Measurements from ENCODE around the gene VKORC1L1.
"Not testable (repeated sequence)": the region's sequence is repeated elsewhere in the genome, so short reads cannot be mapped to it uniquely, and the experiment has no call there.

VKORC1L1 gene

DNA sequence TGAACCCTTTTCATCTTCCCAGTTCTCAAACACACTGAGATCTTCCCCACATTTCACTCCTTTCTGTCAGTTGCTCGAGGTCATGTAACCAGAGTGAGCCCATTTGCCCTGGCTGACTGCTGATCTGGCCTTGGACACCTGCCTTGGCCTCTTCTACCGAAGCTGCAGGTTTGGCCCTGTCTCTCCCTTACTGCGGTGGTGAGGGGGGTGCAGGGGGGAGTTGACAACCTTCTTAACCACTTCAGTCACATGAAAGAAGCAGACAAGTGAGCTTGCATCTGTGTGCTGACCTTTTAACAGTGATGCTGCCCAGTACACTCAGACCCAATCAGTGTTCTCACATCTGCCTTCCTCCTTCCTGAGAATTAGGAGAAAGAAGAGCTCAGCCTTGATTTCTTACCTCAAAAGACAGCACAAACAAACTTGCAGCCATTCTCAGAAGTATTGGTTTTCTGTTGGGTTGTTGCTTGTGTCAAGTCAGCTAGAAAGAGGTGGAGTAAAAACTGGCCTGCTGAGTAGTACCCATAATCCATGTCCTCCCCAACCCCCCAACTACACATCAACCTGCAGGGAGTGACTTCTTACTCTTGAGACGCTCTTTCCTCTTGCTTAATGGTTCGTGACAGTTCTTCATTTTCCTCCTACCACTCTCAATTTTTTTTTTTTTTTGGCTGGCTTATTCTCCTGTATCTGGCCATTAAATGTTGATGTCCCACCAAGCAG, 15.7 kb downstream of the VKORC1L1 start:
- not testable (repeated sequence) for DNase-seq

DNA sequence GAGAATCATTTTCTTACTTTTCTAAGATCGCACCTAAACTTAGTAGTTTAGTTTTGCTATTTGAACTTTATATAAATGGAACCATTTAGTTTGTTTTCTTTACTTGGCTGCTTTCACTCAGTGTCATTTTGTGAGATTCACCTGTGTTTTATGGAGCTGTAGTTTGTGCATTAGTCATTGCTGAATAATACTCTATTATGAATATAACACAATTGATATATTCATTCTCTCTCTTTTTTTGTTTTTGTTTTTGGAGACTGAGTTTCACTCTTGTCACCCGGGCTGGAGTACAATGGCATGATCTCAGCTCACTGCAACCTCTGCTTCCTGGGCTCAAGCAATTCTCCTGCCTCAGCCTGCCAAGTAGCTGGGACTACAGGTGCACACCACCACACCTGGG, 16.8 kb downstream of the VKORC1L1 start:
- not testable (repeated sequence) for DNase-seq

DNA sequence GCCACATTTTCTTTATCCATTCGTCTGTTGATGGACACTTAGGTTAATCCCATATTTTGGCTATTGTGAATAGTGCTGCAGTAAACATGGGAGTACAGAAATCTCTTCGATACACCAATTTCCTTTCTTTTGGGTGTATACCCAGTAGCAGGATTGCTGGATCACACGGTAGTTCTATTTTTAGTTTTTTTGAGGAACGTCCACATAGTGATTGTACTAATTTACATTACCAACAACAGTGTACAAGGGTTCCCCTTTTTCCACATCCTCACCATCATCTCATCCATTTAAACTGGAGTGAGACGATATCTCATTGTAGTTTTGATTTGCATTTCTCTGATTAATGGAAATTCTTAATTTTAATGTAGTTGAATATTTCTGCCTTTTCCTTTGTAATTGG, 19.3 kb downstream of the VKORC1L1 start:
- no peak for DNase-seq

DNA sequence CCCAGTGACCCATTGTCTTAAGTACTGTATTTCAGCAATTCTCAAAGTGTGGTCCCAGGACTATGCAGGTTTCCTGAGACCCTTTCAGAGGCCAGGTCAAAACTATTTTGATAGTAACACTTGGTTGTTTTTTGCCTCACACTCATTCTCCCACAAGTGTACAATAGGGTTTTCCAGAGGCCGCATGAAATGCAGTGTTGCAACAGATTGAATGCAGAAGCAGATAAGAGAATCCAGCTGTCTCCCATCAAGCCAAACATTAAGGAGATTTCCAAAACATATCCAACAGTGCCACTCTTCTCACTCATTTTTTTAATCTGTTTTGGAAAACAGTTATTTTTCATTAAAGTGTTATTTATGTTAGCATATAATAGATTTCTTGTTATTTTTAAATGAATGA, 20.0 kb downstream of the VKORC1L1 start:
- DNase-seq: no peak

DNA sequence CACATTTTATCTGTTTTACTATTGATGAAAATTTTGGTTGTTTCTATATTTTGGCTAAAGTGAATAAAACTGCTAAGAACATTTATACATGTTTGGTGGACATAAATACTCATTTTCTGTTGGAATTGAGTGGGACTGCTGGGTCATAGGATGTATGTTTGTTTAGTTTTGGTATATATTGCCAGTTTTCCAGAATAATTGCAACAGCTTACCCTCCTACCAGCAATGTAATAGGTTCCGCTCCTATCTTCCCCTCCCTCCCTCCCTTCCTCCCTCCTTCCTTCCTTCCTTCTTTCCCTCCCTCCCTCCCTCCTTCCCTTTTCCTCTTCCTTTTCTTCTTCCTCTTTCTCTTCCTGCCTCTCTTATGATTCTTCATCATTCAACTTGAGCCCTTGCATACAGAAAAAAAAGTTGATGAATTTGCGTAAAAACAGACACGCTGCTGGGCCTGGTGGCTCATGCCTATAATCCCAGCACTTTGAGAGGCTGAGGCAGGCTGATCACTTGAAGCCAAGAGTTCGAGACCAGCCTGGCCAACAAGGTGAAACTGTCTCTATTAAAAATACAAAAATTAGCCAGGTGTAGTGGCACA, 23.5 kb downstream of the VKORC1L1 start:
- no peak for DNase-seq

DNA sequence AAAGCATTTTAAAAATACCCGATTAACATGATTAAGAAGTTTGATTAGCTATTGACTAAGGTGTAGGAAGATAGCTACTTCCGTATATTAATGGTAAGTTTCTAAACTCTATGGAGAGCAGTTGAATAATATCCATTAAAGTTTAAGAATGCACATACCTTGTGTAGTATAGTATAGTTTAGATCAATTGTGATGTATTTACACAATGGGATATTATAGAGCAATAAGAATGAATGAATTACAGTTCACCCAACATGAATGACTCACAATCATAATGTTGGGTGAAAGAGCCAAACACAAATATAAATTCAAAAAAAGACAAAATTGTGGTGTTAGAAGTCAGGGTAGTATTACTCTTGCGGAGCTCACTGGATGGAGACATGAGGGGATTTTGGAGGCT, 24.4 kb downstream of the VKORC1L1 start:
- not testable (repeated sequence) for DNase-seq

DNA sequence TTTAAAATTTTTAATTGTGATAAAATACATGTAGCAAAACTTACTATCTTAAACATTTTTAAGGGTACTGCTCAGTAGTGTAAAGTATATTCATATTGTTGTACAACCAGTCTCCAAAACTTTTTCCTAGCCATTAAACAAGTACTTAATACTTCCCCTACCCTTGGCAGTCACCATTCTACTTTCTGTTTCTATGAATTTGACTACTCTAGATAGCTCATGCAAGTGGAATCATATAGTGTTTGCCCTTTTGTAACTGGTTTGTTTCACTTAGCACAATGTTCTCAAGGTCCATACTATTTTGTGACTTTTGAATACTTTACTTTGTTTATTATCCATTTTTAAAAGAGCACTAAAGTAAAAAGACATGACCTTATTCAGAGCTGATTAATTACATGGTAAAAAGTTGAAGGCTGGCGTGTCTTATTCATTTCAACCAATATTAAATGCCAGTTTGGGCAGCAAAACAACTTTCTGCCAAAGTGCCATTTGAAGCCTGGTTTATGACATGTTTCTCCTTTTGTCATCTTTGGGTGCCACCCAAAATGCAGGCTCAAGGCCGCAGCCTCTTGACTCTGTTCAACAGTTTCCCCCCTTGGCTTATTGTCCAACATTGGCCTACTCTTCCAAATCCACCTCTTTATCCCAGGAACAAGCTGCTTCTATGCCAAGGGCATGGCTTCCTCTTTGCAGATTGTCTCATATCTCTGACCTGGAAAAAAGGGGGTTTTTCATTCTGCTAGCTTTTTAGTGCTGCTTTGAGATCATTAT, 26.0 kb downstream of the VKORC1L1 start:
- not testable (repeated sequence) for DNase-seq

DNA sequence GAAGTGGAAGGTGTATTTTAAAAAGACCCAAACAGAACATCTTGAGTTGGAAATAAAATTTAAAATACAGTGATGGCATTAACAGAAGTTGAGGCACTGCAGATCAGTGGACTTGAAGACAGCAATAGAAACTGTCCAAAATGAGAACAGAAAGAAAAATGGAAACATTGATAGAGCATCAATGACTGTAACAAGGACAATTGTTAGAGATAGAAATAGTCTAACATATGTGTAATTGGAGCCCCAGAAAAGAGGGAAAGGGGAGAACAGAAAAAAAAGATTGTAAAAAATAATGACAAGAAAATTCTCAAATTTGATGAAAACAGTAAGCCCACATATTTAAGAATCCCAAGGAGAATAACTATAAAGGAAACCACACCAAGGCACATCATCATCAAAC, 29.4 kb downstream of the VKORC1L1 start:
- DNase-seq: no peak

DNA sequence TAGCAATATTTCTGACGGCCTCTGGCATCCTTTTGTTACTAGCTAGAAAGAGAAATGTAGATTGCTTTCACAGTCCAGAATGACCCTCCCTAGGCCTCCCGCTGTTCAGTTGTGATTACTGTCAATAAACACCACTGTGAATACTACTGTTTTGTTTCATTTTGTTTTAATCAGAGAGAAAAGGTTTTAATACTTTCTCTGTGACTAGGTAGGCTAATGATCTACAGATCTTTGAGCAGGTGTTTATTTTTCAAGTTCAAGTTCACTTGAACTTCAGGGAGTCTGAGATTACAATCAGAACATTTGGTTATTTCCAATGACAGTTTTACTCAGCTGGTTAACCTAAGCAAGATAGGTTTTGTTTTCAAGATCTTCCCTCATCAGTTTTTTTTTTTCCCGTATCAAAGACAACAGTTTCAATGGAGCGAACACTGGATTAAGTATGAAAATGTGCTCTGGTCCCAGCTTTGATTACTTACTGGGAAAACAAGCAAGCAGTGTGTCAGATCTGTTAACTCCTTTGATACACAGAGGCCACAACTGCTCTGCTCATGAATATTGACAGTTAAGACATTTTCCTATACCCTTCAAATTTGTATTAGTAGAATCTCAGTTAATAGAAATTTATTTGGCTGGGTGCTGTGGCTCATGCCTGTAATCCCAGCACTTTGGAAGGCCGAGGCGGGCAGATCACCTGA, 34.8 kb downstream of the VKORC1L1 start:
- DNase-seq: no peak

DNA sequence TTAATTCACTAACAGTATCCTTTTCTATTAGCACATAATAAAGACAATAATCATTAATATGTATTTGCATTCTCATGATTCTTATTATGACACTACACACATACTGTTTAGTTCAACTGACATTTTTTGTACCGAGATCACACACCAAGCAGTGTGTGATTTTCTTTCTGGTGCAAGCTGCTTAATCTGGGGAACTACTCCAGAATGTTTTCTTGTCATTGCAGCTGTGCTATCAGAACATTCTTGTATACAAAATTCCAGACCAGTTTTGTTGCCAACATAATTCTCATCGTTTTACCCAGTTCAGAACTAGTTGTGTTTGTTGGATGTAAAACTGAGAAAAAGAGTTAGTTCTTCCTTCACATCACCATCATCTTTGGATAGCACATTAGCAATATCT, 37.4 kb downstream of the VKORC1L1 start:
- DNase-seq: no peak

DNA sequence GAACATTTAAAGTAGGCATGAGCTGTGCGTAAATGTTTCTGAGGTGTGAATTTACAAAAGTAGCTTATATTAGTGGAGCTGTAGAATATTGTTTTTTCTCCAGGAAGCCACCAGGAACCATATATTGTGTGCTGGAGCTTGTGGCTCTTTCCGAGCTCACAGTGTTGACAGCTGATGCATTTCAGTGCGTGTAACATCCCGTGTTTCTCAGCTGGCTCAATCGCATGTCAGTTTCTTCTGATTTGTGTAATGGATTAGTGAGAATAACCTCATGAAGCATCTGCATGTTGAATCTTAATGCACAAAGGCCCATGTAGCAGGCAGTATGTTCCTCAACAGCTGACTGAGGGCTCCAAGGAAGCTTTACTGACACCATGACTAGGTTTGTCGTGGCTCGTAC, 39.4 kb downstream of the VKORC1L1 start:
- no peak for DNase-seq

DNA sequence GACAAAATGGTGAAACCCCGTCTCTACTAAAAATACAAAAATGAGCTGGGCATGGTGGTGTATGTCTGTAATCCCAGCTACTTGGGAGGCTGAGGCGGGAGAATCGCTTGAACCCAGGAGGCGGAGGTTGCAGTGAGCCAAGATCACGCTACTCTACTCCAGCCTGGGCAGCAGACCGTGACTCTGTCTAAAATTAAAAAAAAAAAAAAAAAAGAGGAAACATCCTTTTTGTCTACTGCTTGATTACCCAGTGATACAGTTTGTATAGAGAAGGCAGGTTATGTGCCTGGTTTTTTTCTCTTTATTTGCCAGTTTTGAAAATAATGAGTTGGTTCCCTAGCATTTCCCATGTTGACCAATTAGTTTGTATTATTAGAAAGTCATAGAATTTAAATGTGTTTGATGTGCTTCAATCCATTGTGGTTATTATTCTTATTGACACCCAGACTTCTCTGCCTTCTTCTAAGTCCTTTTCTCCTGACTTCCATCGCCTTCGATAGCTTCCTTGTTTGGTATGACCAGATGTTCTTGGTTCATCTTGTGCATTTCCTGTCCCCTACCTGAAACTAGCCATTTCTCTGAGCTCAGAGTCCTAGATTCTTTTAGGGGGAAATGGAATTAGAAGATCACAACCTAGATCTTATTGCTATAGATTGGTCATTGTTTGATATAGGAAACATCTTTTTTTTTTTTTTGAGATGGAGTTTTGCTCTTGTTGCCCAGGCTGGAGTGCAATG, 43.2 kb downstream of the VKORC1L1 start:
- DNase-seq: no peak

DNA sequence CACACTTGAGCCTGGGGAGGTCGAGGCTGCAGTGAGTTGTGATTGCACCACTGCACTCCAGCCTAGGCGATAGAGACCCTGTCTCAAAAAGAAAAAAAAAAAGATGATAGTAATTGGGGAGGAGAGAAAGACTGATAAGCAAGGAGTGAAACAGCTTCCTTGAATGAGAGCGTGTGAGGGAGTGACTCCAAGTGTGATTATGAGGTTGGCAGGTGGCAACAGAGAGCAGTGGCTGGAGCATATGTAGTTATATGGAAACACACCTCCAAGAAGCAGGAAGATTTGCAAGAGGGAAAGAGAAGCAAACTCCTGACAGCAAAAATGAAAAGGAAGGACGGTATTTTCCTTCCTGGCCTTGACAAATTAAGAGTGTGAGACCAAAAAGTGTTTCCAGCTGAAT, 50.4 kb downstream of the VKORC1L1 start:
- no peak for DNase-seq

DNA sequence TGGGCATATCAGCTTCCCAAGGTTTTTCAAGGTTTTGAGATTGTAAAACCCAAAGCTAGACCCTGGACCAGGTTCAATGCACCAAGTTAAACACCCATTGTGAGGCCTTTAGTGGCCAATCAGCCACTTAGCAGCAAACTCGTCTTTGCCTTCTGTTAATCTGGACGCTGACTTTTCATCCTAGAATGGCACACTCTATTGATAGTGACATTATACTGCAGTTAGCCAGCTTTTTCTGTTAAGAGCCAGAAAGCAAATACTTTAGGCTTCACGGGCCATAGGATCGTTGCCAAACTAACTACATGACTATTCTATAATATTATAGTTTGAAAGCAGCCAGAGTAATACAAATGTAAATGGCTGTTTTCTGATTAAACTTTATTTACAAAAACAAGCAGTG, 51.3 kb downstream of the VKORC1L1 start:
- no peak for DNase-seq

DNA sequence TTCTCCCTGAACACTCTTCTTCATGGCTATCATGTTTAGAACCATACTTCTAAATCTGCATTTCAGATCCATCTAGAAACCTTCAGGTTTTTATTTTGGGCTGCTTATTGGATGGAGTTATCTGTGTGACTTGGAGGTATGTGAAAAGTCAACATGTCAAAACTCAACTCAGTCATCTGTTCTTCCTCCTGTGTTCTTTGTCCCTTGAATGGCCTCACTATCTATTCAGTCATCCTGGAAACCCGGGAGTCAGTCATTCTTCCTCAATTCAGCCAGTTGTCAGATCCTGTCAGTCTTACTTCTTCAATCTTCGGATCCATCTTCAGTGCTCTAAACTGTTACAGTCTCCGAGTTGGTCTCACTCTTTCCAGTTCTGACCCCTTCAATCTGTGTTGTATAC, 52.2 kb downstream of the VKORC1L1 start:
- no peak for DNase-seq

DNA sequence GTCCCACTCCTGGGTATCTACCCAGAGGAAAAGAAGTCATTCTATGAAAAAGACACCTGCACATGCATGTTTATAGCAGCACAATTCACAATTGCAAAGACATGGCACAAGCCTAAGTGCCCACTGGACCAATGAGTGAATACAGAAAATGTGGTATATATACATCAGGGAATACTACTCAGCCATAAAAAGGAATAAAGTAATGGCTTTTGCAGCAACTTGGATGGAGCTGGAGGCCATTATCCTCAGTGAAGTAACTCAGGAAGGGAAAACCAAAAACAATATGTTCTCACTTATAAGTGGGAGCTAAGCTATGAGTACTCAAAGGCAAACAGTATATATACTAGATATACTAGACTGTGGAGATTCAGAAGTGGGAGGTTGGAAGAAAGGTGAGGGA, 53.7 kb downstream of the VKORC1L1 start:
- no peak for DNase-seq

DNA sequence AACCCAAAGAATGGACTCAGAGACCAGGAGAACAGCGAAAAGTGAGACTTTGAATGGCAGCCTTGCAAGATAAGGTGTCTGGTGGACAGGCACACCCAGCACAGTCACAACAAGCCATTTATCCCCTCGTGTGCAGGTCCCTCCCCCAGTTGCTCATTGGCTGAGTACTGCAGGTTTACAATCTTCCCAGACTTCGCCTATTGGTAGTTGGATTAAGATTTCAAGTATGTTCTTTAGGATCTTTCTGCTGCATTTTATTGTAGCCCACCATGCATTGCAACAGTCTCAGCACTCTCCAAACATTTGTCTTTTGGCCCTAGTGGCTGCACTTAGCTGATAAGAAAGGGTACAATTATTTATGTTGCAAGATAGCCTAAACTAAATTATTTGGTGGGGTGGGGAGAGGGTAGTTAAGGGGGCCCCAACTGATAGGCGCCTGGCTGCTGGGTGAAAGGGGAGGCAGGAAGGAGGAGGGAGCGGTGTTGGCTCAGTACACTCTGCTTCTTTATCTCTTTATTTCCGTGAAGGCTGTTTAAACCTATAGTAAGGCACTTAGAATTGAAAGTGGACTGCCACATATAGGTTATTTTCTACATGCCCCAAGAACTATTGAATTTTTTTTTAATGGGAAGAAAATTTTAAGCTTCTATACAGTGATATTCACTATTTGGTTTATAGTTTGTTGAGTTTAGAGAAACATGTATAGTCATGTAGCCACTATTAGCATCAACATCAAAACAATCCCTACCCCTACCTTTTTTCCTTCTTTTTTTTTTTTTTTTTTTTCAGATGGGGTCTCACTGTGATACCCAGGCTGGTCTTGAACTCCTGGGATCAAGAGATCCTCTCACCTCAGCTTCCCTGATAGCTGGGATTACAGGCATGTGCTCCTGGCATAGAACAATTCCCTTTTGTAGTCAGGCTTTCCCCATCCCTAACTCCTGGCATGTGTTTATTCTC, 54.9 kb downstream of the VKORC1L1 start:
- DNase-seq: no peak

DNA sequence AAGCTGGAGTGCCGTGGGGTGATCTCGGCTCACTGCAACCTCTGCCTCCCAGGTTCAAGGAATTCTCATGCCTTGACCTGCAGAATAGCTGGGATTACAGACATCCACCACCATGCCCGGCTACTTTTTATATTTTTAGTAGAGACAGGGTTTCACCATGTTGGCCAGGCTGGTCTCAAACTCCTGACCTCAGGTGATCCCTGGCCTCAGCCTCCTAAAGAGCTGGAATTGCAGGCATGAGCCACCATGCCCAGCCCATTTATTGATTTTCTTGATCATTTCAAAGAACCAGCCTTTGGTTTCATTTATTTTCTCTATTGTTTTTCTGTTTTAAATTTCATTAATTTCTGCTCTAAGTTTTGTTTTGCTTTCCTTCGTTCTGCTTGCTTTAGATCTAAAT, 58.8 kb downstream of the VKORC1L1 start:
- DNase-seq: no peak

DNA sequence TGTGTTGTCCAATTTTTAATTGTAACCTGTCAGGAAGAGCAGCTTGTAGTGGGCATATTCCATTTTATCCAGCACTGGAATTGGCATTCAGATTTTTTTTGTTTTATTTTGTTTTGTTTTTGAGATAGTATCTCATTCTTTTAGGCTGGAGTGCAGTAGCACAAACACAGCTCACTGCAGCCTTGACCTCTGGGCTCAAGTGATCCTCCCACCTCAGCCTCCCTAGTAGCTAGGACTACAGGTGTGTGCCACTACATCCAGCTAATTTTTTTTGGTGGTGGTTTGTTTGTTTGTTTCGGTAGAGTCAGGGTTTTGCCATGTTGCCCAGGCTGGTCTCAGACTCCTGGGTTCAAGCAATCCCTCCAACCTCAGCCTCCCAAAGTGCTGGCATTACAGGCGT, 64.4 kb downstream of the VKORC1L1 start:
- DNase-seq: no peak

DNA sequence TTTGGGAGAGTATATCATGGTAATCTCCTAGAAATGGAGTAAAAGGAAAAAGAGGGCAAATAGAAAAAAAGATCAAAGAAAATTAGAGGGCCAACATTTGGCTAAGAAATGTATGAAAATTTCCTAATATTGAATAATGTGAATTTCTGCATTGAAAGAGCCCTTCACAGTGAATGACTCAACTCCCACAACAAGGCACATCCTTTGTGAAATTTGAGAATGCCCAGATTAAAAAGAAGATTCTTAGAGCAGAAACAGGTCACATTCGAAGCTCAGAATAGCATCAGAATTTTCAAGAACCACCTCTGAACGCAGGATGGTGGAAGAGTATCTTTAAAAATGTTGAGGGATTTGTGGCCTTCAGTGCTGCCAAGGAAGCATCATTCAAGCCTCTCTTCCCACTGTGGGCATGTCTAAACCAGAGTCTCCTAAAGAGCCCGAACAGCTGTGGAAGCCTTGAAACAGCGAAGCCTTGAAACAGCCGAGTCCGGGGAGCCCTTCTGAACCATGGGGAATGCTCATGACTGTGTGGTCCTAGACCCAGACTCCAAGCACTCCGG, 65.5 kb downstream of the VKORC1L1 start:
- DNase-seq: no peak

DNA sequence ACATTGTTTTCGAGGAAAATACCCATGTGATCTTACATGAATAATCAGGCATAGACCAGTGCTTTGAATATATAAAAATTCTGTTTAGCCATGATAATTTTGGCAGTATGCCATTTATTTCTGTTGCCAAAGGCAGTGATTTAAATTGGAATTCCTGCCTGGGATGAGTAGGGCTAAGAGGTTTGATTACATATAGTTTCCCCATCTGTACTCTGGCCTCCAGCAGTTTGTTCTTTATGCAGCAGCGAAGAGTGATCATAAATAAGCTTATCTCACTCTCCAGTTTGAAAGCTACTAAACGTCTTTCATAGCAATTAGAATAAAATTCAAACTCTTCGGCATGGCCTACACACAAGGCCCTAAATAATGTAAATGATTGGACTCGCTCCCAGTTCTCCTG, 72.9 kb downstream of the VKORC1L1 start:
- DNase-seq: not testable (repeated sequence)

Data from CD4-positive, alpha-beta T cell treated with Interleukin-17A for 4 hours (primary cell).